ENCODE results near the gene PPM1F. TPM values are rescaled to one million over a fixed set of nuclear protein-coding genes. Genes with fewer than 3 reads are reported as not detected.
A peak's percentile ranks its signal among the peaks of the same experiment; 100 is the strongest.

The PPM1F gene
- total RNA-seq, 2 donors from 2014 or later = 37.6 to 49.2 TPM

DNA sequence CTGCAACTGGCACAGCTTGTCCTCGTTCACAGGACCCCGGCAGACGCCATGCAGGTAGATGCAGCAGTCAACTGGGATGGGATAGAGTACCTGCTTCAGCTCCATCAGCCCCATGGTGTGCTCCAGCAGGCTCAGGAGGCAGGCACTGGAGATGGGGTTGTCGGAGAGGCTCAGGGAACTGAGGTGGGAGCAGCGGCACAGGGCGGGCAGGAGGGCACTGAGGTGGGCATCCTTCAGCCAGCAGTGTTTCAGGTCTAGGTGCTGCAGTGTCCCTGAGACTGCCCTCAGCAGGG, 38.6 kb upstream of the PPM1F start:
- peaks cover 9% of the 10 kb centered on the region for H3K27me3 ChIP-seq (ENCODE audit: control insufficient read depth, insufficient read depth, low read length, poor library complexity, severe bottlenecking)
- WGBS, 2 experiments (ENCODE audit: insufficient coverage in 1 of 2, insufficient read length in 1 of 2) = 94 to 100% methylated on average over 5 to 6 of the region's 6 CpGs
- H3K4me3 Mint-ChIP-seq = no peak overlapping the region

DNA sequence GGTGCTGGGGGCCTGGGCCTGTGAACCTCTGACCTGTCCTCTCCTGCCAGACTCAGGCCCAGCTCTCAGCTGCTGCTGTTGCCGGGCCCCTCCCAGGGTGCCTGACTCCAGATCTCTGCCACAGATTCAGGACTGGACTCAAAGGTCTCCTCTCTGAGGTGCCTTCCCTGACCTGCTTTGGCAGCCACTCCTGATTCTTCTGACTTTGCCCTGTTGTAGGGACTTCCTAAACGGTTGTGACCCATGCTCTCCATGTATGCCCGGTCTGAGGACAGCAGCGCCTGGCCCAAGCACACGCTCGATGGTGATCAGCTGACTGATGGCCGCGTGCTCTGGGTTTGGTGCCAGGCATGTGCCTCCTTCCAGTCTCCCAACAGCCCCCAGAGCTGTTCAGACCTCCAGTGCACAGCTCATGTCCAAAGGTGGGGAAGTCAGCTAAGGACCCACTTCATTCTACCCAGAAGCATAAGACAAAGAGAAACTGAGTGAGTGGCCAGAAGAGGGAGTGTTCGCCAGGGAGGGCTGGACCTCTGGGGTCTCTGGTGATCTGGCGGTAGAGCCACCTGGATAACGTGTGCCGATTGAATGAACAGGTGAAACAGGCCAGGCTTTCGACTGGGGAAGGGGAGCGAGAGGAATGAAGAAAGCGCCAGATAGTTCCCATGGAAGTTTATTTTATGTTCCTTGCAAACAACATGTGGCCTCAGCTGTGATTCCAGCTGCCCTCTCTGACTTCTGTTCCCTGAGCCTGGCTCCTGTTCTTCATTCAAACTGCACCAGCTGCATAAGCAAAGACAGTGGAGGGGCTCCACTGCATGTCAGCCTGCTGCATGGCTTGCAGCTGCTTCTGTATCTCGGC, 38.0 kb upstream of the PPM1F start:
- TF ChIP-seq, protein P1, sequence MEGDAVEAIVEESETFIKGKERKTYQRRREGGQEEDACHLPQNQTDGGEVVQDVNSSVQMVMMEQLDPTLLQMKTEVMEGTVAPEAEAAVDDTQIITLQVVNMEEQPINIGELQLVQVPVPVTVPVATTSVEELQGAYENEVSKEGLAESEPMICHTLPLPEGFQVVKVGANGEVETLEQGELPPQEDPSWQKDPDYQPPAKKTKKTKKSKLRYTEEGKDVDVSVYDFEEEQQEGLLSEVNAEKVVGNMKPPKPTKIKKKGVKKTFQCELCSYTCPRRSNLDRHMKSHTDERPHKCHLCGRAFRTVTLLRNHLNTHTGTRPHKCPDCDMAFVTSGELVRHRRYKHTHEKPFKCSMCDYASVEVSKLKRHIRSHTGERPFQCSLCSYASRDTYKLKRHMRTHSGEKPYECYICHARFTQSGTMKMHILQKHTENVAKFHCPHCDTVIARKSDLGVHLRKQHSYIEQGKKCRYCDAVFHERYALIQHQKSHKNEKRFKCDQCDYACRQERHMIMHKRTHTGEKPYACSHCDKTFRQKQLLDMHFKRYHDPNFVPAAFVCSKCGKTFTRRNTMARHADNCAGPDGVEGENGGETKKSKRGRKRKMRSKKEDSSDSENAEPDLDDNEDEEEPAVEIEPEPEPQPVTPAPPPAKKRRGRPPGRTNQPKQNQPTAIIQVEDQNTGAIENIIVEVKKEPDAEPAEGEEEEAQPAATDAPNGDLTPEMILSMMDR (conservative IDR thresholded peaks at IDR 0.05) = peak; percentile 57
- 89 to 90% methylated on average over 11 to 16 of the region's 16 CpGs for whole genome bisulfite sequencing, 2 experiments (ENCODE audit: insufficient coverage in 1 of 2, insufficient read length in 1 of 2)
- Mint-ChIP-seq H3K4me3 (no peak overlapping the region), H3K27me3 (ENCODE audit: insufficient read depth) (peaks cover 89% of the 10 kb centered on the region), H3K4me1 (no peaks in the 10 kb centered on the region), H3K36me3 (ENCODE audit: low read depth) (no peaks in the 10 kb centered on the region), H3K27ac (no peak overlapping the region), H3K9me3 (no peaks in the 10 kb centered on the region)
- no peak for DNase-seq
- Histone ChIP-seq H3K36me3 (ENCODE audit: control insufficient read depth, insufficient read depth, low read length) (no peaks in the 10 kb centered on the region), H3K27ac (ENCODE audit: low read depth, low read length) (no peak overlapping the region), H3K4me1 (ENCODE audit: control insufficient read depth, insufficient read depth, low read length) (no peaks in the 10 kb centered on the region), H3K27me3 (ENCODE audit: control insufficient read depth, insufficient read depth, low read length, poor library complexity, severe bottlenecking) (peaks cover 9% of the 10 kb centered on the region), H3K9me3 (ENCODE audit: control insufficient read depth, low read length) (no peaks in the 10 kb centered on the region), H3K9ac (ENCODE audit: extremely low read depth, low read length, poor library complexity, severe bottlenecking) (no peak overlapping the region), H3K4me3 (ENCODE audit: low read length) (no peak overlapping the region)

More for the DNA sequence above, 38.6 kb upstream of the PPM1F start:
- TF ChIP-seq, protein P1 (conservative IDR thresholded peaks at IDR 0.05) = no peak
- Histone ChIP-seq H3K9me3 (ENCODE audit: control insufficient read depth, low read length) (no peaks in the 10 kb centered on the region), H3K27ac (ENCODE audit: low read depth, low read length) (no peak overlapping the region), H3K4me1 (ENCODE audit: control insufficient read depth, insufficient read depth, low read length) (no peaks in the 10 kb centered on the region), H3K4me3 (ENCODE audit: low read length) (no peak overlapping the region), H3K9ac (ENCODE audit: extremely low read depth, low read length, poor library complexity, severe bottlenecking) (no peak overlapping the region), H3K36me3 (ENCODE audit: control insufficient read depth, insufficient read depth, low read length) (no peaks in the 10 kb centered on the region)
- DNase-seq = no peak
- H3K4me1 Mint-ChIP-seq = no peaks in the 10 kb centered on the region
- H3K27ac Mint-ChIP-seq = no peak overlapping the region
- H3K36me3 Mint-ChIP-seq (ENCODE audit: low read depth) = no peaks in the 10 kb centered on the region
- H3K9me3 Mint-ChIP-seq = no peaks in the 10 kb centered on the region
- peaks cover 95% of the 10 kb centered on the region for H3K27me3 Mint-ChIP-seq (ENCODE audit: insufficient read depth)

DNA sequence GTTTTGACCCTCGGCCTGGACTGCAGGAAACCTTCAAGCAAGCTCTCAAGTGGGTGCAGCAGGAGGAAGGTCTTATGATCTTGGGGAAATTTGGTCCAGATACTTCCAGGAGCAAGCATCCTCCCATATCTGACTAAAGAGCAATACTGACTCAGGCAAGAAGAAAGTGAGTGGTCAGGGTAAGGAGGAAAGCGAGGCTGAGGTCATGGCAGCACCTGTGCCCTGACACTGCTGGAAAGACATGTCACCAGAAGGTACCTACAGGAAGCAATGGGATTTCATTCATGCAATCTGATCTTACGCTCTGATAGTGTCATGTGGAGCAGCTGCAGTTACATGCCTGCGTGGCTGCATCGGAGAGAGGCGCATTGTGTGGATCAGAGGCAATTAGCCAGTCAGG, 36.4 kb upstream of the PPM1F start:
- H3K9me3 Mint-ChIP-seq = no peaks in the 10 kb centered on the region
- peaks cover 79% of the 10 kb centered on the region for H3K27me3 Mint-ChIP-seq (ENCODE audit: insufficient read depth)

More for the DNA sequence above, 36.4 kb upstream of the PPM1F start:
- Histone ChIP-seq H3K4me3 (ENCODE audit: low read length) (no peak overlapping the region), H3K9ac (ENCODE audit: extremely low read depth, low read length, poor library complexity, severe bottlenecking) (no peak overlapping the region), H3K36me3 (ENCODE audit: control insufficient read depth, insufficient read depth, low read length) (no peaks in the 10 kb centered on the region), H3K27me3 (ENCODE audit: control insufficient read depth, insufficient read depth, low read length, poor library complexity, severe bottlenecking) (peaks cover 9% of the 10 kb centered on the region), H3K9me3 (ENCODE audit: control insufficient read depth, low read length) (no peaks in the 10 kb centered on the region), H3K4me1 (ENCODE audit: control insufficient read depth, insufficient read depth, low read length) (no peaks in the 10 kb centered on the region), H3K27ac (ENCODE audit: low read depth, low read length) (no peak overlapping the region)
- DNase-seq = no peak
- Mint-ChIP-seq H3K4me1 (no peaks in the 10 kb centered on the region), H3K4me3 (no peak overlapping the region), H3K27ac (no peak overlapping the region), H3K36me3 (ENCODE audit: low read depth) (no peaks in the 10 kb centered on the region)
- WGBS, 2 experiments (ENCODE audit: insufficient coverage in 1 of 2, insufficient read length in 1 of 2) = 86 to 98% methylated on average over 6 of the region's 6 CpGs
- TF ChIP-seq, protein P1 (conservative IDR thresholded peaks at IDR 0.05) = no peak
